Embryonic facial prominence (tissue), 1 donor: ENCODE results near the gene CHCHD6.

ENCODE experiments used
- DNase-seq: peaks from one replicate; pipeline ENCODE4 v3.0.0-alpha.2; 2016; ENCODE audit errors: extremely low spot score

Gene CHCHD6

GRCh38 chr3:126939733-126940132 lies 235.7 kb downstream of the CHCHD6 start:
- no peak for DNase-seq

GRCh38 chr3:126941721-126942270 lies 237.8 kb downstream of the CHCHD6 start:
- DNase-seq, result no peak

- DNase-seq, result no peak
These were observed 240.3 kb downstream of the CHCHD6 start for GRCh38 chr3:126944089-126944965.

GRCh38 chr3:126945171-126945721 lies 241.2 kb downstream of the CHCHD6 start:
- DNase-seq, result no peak

GRCh38 chr3:126945891-126946290 lies 241.9 kb downstream of the CHCHD6 start:
- DNase-seq, result no peak

- no peak for DNase-seq
These were observed 242.4 kb downstream of the CHCHD6 start for GRCh38 chr3:126946405-126946804.

- DNase-seq, result no peak
These were observed 243.4 kb downstream of the CHCHD6 start for GRCh38 chr3:126947429-126947828.

GRCh38 chr3:126948980-126949535 lies 245.0 kb downstream of the CHCHD6 start:
- DNase-seq, result no peak

- DNase-seq, result no peak
These were observed 247.5 kb downstream of the CHCHD6 start for GRCh38 chr3:126951561-126951960.

- no peak for DNase-seq
These were observed 248.4 kb downstream of the CHCHD6 start for GRCh38 chr3:126952261-126952982.

- no peak for DNase-seq
These were observed 249.1 kb downstream of the CHCHD6 start for GRCh38 chr3:126952983-126953660.

- no peak for DNase-seq
These were observed 250.3 kb downstream of the CHCHD6 start for GRCh38 chr3:126954141-126954842.

GRCh38 chr3:126955004-126955790 lies 251.2 kb downstream of the CHCHD6 start:
- DNase-seq, result no peak

GRCh38 chr3:126956361-126956760 lies 252.3 kb downstream of the CHCHD6 start:
- DNase-seq, result no peak

- DNase-seq, result no peak
These were observed 253.0 kb downstream of the CHCHD6 start for GRCh38 chr3:126956866-126957650.

GRCh38 chr3:126957776-126958637 lies 254.0 kb downstream of the CHCHD6 start:
- DNase-seq, result no peak

GRCh38 chr3:126958638-126959085 lies 254.6 kb downstream of the CHCHD6 start:
- no peak for DNase-seq
